ENCODE measurements around the gene YY1. TPM values are rescaled to one million over a fixed set of nuclear protein-coding genes. Genes with fewer than 3 reads are reported as not detected.

YY1 gene
- polyA plus RNA-seq, 1 experiment = 15.7 TPM

DNA sequence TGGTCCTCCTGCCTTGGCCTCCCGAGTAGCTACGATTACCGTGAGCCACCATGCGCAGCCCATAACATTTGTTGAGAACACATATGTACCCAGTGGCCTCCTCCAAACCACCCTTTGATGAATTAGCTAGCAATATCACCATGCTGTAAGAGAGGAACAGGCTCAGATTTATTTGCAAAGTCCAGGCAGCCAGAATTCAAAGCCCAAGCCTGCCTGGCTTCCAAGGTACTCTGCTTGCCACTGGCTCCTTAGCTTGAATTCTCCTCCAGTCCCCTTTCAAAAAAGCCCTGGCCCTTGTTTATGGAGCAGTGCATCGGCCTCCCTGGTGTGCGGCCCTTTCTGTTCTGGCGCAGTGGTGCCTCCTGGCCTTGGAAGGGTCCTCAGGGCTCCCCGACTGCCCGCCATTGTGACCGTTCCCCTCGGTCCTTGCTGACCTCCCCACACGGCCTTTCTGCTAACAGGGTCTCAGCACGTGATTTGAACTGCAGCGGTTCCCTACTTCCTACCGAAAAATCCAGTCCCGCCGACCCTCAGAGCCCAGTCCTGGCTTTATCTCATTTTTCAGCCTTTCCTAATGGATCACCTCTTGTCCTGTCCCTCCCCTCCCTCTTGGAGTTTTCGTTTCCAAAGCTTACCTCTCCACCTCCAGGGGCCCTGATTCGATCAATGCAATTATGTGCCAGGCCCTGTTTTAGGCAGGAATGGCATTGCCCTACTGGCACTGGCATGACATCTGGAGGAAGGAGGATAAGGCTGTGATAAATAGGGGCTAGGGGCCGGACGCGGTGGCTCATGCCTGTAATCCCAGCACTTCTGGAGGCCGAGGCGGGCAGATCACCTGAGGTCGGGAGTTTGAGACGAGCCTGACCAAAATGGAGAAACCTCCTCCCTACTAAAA lies 45.3 kb downstream of the YY1 start:
- Histone ChIP-seq H3K4me3 (ENCODE audit: low read depth, low read length) (peak overlapping the region; percentile 79), H3K27me3 (ENCODE audit: control insufficient read depth, insufficient read depth, low read length) (no peaks in the 10 kb centered on the region), H3K36me3 (ENCODE audit: control insufficient read depth, insufficient read depth, low read length) (peaks cover 7% of the 10 kb centered on the region)
- ChIA-PET CTCF (interaction anchor here (0.7 to 5.7 kb wide), 9 partner anchors 9 to 133 kb away, joined by 3 to 58 read pairs (median 4); no protein-coding TSS in a partner anchor), POLR2A (interaction anchor here (0.6 kb wide), 1 partner anchor 12 kb away, joined by 5 read pairs; no protein-coding TSS in a partner anchor)
- no peak for DNase-seq (ENCODE audit: low read depth)
- TF ChIP-seq, protein P1, sequence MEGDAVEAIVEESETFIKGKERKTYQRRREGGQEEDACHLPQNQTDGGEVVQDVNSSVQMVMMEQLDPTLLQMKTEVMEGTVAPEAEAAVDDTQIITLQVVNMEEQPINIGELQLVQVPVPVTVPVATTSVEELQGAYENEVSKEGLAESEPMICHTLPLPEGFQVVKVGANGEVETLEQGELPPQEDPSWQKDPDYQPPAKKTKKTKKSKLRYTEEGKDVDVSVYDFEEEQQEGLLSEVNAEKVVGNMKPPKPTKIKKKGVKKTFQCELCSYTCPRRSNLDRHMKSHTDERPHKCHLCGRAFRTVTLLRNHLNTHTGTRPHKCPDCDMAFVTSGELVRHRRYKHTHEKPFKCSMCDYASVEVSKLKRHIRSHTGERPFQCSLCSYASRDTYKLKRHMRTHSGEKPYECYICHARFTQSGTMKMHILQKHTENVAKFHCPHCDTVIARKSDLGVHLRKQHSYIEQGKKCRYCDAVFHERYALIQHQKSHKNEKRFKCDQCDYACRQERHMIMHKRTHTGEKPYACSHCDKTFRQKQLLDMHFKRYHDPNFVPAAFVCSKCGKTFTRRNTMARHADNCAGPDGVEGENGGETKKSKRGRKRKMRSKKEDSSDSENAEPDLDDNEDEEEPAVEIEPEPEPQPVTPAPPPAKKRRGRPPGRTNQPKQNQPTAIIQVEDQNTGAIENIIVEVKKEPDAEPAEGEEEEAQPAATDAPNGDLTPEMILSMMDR (IDR thresholded peaks at IDR 0.05; ENCODE audit: insufficient read depth, low read depth, low read length) = no peak

DNA sequence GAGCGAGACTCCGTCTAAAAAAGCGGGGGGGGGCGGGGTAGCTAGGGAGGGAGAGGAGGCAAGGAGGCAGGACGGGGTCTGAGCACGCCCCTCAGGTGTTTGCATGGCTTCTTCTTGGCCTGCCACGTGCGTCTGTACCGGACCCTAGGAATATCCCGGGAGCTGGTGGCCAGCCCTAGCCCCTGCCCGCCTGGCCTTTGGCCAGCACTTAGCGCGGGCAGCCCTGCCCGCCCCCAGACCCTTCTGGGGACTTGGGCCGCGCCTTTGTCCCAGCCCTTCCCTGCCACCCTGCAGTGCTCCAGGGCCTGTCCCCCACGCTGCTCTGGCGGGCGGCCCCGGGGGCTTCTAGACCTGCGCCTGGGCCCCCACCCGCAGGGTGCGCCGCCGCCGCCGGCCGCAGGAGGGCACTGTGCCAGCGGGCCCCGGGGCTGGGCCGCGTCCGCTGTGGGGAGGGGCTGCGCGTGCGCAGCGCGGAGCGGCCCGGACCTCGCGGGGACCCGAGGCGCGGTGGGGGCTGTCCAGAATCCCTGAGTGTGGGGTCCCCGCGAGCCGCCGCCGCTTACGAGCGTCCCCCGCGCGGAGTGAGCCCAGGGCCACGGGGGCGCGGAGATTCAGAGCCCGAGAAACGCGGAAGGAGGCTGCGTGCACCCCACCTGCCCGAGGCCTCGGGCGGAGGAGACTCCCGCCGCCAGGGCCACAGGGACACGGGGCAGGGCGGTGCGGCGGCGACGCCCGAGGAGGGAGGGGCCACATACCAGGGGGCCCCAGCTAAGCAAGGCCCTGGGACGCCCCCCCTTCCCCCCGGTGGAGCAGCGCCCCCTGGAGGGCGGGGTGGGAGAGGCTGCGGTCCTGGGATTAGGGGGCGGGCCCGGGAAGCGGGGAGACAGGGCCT lies 46.3 kb downstream of the YY1 start:
- POLR2A ChIA-PET = interaction anchor here (0.6 kb wide), 1 partner anchor 20 kb away, joined by 4 read pairs; no protein-coding TSS in a partner anchor
- TF ChIP-seq, protein P1 (IDR thresholded peaks at IDR 0.05; ENCODE audit: insufficient read depth, low read depth, low read length) = peak; percentile 92

GRCh38 chr14:100285913-100286400 lies 47.0 kb downstream of the YY1 start:
- TF ChIP-seq, protein P1 (IDR thresholded peaks at IDR 0.05; ENCODE audit: insufficient read depth, low read depth, low read length) = no peak
- Histone ChIP-seq H3K4me3 (ENCODE audit: low read depth, low read length) (peak overlapping the region; percentile 79), H3K27me3 (ENCODE audit: control insufficient read depth, insufficient read depth, low read length) (no peaks in the 10 kb centered on the region), H3K36me3 (ENCODE audit: control insufficient read depth, insufficient read depth, low read length) (peaks cover 4% of the 10 kb centered on the region)
- DNase-seq (ENCODE audit: low read depth) = no peak
- CTCF ChIA-PET = interaction anchor here (0.9 to 5.7 kb wide), 12 partner anchors 12 to 90 kb away, joined by 3 to 58 read pairs (median 4); a partner anchor contains a TSS
- POLR2A ChIA-PET = no interaction called here

More for the DNA sequence above, 46.3 kb downstream of the YY1 start:
- no peak for DNase-seq (ENCODE audit: low read depth)
- H3K4me3 ChIP-seq (ENCODE audit: low read depth, low read length) = peak overlapping the region; percentile 79
- CTCF ChIA-PET = interaction anchor here (0.7 to 5.7 kb wide), 17 partner anchors 10 to 773 kb away, joined by 3 to 58 read pairs (median 4); a partner anchor contains a TSS
- peaks cover 4% of the 10 kb centered on the region for H3K36me3 ChIP-seq (ENCODE audit: control insufficient read depth, insufficient read depth, low read length)
- H3K27me3 ChIP-seq (ENCODE audit: control insufficient read depth, insufficient read depth, low read length) = no peaks in the 10 kb centered on the region

- CTCF ChIA-PET = interaction anchor here (0.9 to 5.7 kb wide), 11 partner anchors 11 to 89 kb away, joined by 3 to 58 read pairs (median 4); a partner anchor contains a TSS
- no peak overlapping the region for H3K4me3 ChIP-seq (ENCODE audit: low read depth, low read length)
Observed at GRCh38 chr14:100286484-100287191, 47.7 kb downstream of the YY1 start.

More at GRCh38 chr14:100286484-100287191, 47.7 kb downstream of the YY1 start:
- H3K27me3 ChIP-seq (ENCODE audit: control insufficient read depth, insufficient read depth, low read length) = no peaks in the 10 kb centered on the region
- POLR2A ChIA-PET = no interaction called here
- H3K36me3 ChIP-seq (ENCODE audit: control insufficient read depth, insufficient read depth, low read length) = peaks cover 3% of the 10 kb centered on the region
- TF ChIP-seq, protein P1 (IDR thresholded peaks at IDR 0.05; ENCODE audit: insufficient read depth, low read depth, low read length) = no peak
- no peak for DNase-seq (ENCODE audit: low read depth)
